HEK293 (cell line): Measurements from ENCODE around the gene RABAC1.
A peak's percentile ranks its signal among the peaks of the same experiment; 100 is the strongest.

Source experiments
- CTCF ChIA-PET: fragments of 350-600 bp; formaldehyde crosslinking; extraction: SDS; loops from one replicate; lab custom pipeline; 2021; ENCODE audit warnings: antibody characterized with exemption; lab: Yijun Ruan, JAX
- POLR2A ChIA-PET: fragments of 300-600 bp; formaldehyde crosslinking; extraction: SDS; loops from one replicate; lab custom pipeline; 2020; ENCODE audit warnings: antibody characterized with exemption, inconsistent platforms; lab: Yijun Ruan, JAX
- H3K27ac ChIP-seq: fragments of 200-500 bp; sonication (Bioruptor generic); 2 replicates; pipeline ENCODE4 v1.5.1; 2014; ENCODE audit warnings: low read depth, low read length, control low read depth, inconsistent platforms; ENCODE audit errors: extremely low read depth
- H3K36me3 ChIP-seq, 2 experiments: fragments of 200-500 bp in 1 of 2; sonication (Bioruptor generic) in 1 of 2; 1 replicate in 1 of 2; 2 replicates in 1 of 2; pipeline ENCODE4 v1.5.1; 2014 to 2017; ENCODE audit warnings: inconsistent platforms in 2 of 2, low read length in 2 of 2; ENCODE audit not compliant: control insufficient read depth in 2 of 2, insufficient read depth in 1 of 2
- H3K4me1 ChIP-seq: fragments of 200-500 bp; sonication (Bioruptor generic); 2 replicates; pipeline ENCODE4 v1.5.1; 2014; ENCODE audit warnings: mild to moderate bottlenecking, low read length, inconsistent platforms; ENCODE audit not compliant: control insufficient read depth, insufficient read depth
- H3K4me3 ChIP-seq: 2 replicates; pipeline ENCODE4 v1.5.1; 2011; ENCODE audit warnings: low read depth, mild to moderate bottlenecking, control low read depth, low read length, moderate library complexity
- H3K9me3 ChIP-seq: fragments of 200-500 bp; sonication (Bioruptor generic); 2 replicates; pipeline ENCODE4 v1.5.1; 2014; ENCODE audit warnings: low read depth, low read length, inconsistent platforms; ENCODE audit not compliant: control insufficient read depth, insufficient read depth
- GFI1B ChIP-seq: fragments of 450-650 bp; formaldehyde crosslinking; IDR thresholded peaks from 2 replicates; pipeline ENCODE4 v1.5.1; 2016; ENCODE audit warnings: missing biosample characterization, missing genetic modification characterization
- GLIS1 ChIP-seq: fragments of 450-650 bp; formaldehyde crosslinking; IDR thresholded peaks from 2 replicates; pipeline ENCODE4 v1.5.1; 2016; ENCODE audit warnings: missing biosample characterization, missing genetic modification characterization
- ZNF121 ChIP-seq: fragments of 450-650 bp; formaldehyde crosslinking; IDR thresholded peaks from 2 replicates; pipeline ENCODE4 v1.5.1; 2016; ENCODE audit warnings: missing biosample characterization, missing genetic modification characterization
- ZNF24 ChIP-seq: fragments of 450-650 bp; formaldehyde crosslinking; IDR thresholded peaks from 2 replicates; pipeline ENCODE4 v1.5.1; 2016; ENCODE audit warnings: missing biosample characterization, missing genetic modification characterization
- ZNF391 ChIP-seq: fragments of 450-650 bp; formaldehyde crosslinking; IDR thresholded peaks from 2 replicates; pipeline ENCODE4 v1.5.1; 2016; ENCODE audit warnings: low read depth, missing biosample characterization, missing genetic modification characterization, borderline replicate concordance
- ZNF423 ChIP-seq: fragments of 450-650 bp; formaldehyde crosslinking; IDR thresholded peaks from 2 replicates; pipeline ENCODE4 v1.5.1; 2016; ENCODE audit warnings: missing biosample characterization, missing genetic modification characterization
- ZNF48 ChIP-seq: fragments of 450-650 bp; formaldehyde crosslinking; IDR thresholded peaks from 2 replicates; pipeline ENCODE4 v1.5.1; 2016; ENCODE audit warnings: missing biosample characterization, missing genetic modification characterization
- ZNF501 ChIP-seq: fragments of 450-650 bp; formaldehyde crosslinking; IDR thresholded peaks from 2 replicates; pipeline ENCODE4 v1.5.1; 2016; ENCODE audit warnings: missing biosample characterization, missing genetic modification characterization
- ZNF600 ChIP-seq: fragments of 450-650 bp; formaldehyde crosslinking; IDR thresholded peaks from 2 replicates; pipeline ENCODE4 v1.5.1; 2016; ENCODE audit warnings: missing biosample characterization, missing genetic modification characterization
- ZNF626 ChIP-seq: fragments of 450-650 bp; sonication (Bioruptor Pico); formaldehyde crosslinking; IDR thresholded peaks from 2 replicates; pipeline ENCODE4 v1.5.1; 2018; ENCODE audit warnings: missing biosample characterization, missing genetic modification characterization, inconsistent platforms
- TF ChIP-seq, protein P1 (sequence below): fragments of 450-650 bp; formaldehyde crosslinking; IDR thresholded peaks from 2 replicates; pipeline ENCODE4 v1.5.1; 2017; ENCODE audit warnings: missing biosample characterization, missing genetic modification characterization

RABAC1 gene

DNA sequence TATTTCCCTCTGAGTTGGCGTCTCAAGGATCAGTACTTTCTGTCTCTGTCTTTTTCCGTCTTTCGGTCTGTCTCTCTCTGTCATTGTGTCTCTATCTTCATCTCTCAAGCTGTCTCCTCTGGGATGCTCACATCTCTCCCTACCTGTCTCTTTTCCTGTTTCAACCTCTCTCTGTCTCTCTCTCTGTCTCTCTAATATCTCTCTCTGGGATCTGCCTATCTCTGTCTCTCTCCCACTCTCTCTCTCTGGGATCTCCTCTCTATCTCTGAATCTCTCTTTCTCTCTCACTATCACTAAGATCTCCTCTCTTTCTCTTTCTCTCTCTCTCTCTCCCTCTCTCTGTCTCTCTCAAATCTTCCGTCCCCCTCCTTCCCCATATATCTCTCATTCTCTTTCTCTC lies 30.9 kb upstream of the RABAC1 start (continued):
- TF ChIP-seq ZNF391 (tag by site-specific recombination), result no peak

DNA sequence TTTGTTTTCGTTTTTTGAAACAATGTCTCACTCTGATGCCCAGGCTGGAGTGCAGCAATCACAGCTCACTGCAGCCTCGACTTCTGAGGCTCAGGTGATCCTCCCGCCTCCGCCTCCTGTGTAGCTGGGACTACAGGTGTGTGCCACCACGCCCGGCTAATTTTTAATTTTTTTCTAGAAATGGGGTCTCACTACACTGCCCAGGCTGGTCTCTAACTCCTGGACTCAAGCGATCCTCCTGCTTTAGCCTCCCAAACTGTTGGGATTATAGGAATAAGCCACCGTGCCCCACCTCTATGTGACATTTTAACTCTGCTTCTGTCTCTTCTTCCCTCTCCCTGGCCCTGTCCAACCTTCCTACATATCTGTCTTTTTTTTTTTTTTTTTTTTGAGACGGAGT lies 29.8 kb upstream of the RABAC1 start:
- CTCF ChIA-PET, result interaction anchor here (1.4 kb wide), 1 partner anchor 9 kb away, joined by 4 read pairs; no protein-coding TSS in a partner anchor
- TF ChIP-seq ZNF626 (tag by site-specific recombination) (no peak), ZNF121 (peak; percentile 92)
- POLR2A ChIA-PET, result no interaction called here
- H3K27ac ChIP-seq, result no peak overlapping the region
- peaks cover 6% of the 10 kb centered on the region; the same call in 1 of the 2 replicates for H3K4me1 ChIP-seq
- H3K36me3 ChIP-seq, result no peaks in the 10 kb centered on the region
- no peaks in the 10 kb centered on the region for H3K9me3 ChIP-seq
- H3K4me3 ChIP-seq, result no peak overlapping the region

DNA sequence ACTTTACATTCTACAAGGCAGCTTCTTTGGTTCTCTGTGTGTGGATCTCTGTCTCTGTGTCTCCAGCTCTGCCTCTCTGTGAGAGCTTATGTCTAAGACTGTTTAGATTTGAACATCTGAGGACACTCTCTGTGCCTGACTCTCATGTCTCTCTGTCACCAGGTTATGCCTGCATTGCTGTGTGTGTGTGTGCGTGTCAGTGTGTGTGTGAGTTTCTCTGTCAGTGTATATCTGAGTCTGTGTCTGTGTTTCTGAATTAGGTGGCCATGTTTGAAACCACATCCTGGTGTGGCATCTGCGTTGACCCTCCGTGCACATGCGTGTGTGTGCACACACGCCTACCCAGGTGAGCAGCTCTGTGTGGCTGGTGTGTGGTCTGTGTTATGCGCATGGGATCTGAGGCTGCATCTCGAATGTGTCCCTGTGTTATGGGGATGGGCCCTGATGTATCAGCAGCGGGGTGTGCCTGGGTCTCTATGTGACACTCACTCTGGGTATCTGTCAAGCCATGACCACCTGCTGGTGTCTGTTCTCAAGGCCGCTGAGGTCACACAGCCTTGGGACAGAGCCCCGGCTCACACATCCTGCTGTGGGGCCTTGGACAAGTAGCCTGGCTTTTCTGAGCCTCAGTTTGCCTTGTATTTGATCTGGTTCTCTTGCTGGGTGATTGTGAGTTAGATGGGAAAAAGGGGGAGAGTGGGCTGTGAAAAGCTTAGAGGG lies 28.2 kb upstream of the RABAC1 start:
- no peaks in the 10 kb centered on the region for H3K4me1 ChIP-seq
- H3K4me3 ChIP-seq, result no peak overlapping the region
- H3K27ac ChIP-seq, result no peak overlapping the region
- POLR2A ChIA-PET, result no interaction called here
- no peaks in the 10 kb centered on the region for H3K36me3 ChIP-seq
- TF ChIP-seq GLIS1 (tag by site-specific recombination), result 0 out of 2 replicates have a peak, but pooled peaks have one; percentile 3
- TF ChIP-seq, protein P1, sequence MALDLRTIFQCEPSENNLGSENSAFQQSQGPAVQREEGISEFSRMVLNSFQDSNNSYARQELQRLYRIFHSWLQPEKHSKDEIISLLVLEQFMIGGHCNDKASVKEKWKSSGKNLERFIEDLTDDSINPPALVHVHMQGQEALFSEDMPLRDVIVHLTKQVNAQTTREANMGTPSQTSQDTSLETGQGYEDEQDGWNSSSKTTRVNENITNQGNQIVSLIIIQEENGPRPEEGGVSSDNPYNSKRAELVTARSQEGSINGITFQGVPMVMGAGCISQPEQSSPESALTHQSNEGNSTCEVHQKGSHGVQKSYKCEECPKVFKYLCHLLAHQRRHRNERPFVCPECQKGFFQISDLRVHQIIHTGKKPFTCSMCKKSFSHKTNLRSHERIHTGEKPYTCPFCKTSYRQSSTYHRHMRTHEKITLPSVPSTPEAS (tag by site-specific recombination), result peak; percentile 66
- no peak for TF ChIP-seq ZNF48 (tag by site-specific recombination)
- TF ChIP-seq ZNF600, result peak; percentile 32; the same call in 1 of the 2 replicates
- TF ChIP-seq, all 188 proteins: peak for 3
- H3K9me3 ChIP-seq, result no peaks in the 10 kb centered on the region
- CTCF ChIA-PET, result interaction anchor here (1.5 kb wide), 1 partner anchor 47 kb away, joined by 4 read pairs; no protein-coding TSS in a partner anchor

DNA sequence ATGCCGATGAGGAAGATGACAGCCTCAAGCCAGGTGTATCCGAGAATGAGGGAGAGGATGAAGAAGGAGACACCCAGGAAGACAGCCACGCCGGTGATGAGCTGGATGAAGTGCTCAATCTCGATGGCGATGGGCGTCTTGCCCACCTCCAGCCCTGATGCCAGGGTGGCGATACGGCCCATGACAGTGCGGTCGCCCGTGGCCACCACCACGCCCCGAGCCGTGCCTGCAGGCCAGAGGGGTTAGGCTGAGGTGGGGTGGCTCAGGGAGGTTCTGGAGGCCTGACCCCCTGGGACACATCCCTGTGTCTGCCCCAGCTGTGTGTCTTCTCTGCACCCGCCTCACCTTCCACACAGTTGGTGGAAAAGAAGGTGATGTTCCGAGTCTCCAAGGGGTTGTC lies 25.8 kb upstream of the RABAC1 start:
- ChIA-PET POLR2A (interaction anchor here (0.8 kb wide), 1 partner anchor 11 kb away, joined by 3 read pairs; no protein-coding TSS in a partner anchor), CTCF (no interaction called here)
- H3K36me3 ChIP-seq, result no peaks in the 10 kb centered on the region; a peak in 1 of 3 replicates
- no peaks in the 10 kb centered on the region for H3K4me1 ChIP-seq
- no peaks in the 10 kb centered on the region for H3K9me3 ChIP-seq
- no peak overlapping the region for H3K4me3 ChIP-seq
- no peak overlapping the region for H3K27ac ChIP-seq
- TF ChIP-seq ZNF600 (0 out of 2 replicates have a peak, but pooled peaks have one; percentile 52), ZNF423 (no peak)

DNA sequence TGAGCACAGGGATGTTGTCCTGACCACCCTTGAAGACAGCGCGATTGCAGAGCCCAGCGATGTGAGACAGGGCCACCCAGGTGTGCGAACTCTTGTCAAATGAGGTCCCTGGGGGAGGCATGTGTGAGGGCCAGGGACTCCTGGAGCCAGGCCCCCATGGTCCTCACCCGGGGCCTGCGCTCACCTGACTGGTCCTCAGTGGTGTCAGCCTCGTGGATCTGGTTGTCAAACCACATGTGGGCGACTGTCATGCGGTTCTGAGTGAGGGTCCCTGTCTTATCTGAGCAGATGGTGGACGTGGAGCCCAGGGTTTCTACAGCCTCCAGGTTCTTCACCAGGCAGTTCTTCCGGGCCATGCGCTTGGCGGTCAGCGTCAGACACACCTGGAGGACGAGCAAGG lies 22.6 kb upstream of the RABAC1 start:
- TF ChIP-seq GLIS1 (tag by site-specific recombination), result peak; percentile 49
- TF ChIP-seq ZNF501 (tag by site-specific recombination), result no peak
- Histone ChIP-seq H3K4me3 (no peak overlapping the region), H3K27ac (no peak overlapping the region), H3K36me3 (no peaks in the 10 kb centered on the region; a peak in 1 of 3 replicates), H3K4me1 (no peaks in the 10 kb centered on the region), H3K9me3 (no peaks in the 10 kb centered on the region)
- CTCF ChIA-PET, result interaction anchor here (0.6 kb wide), 1 partner anchor 45 kb away, joined by 5 read pairs; no protein-coding TSS in a partner anchor
- POLR2A ChIA-PET, result no interaction called here

DNA sequence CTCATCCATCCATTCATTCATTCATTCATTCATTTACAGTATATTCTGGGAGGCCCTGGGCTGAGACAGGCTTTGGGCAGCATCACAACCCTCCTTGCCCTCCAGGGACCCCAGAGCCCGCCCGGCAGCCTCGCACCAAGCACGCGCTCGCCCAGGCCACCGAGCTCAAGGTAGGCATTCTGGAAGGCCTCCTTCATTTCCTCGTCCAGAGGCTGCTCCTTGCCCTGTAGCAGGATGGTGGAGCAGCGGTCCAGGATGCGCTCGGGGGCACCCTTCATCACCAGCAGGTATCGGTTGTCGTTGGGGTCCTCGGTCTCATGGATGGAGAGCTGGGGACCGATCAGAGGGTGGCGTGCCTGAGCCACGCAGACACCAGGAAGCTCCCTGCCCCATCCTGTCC lies 19.3 kb upstream of the RABAC1 start:
- Histone ChIP-seq H3K9me3 (no peaks in the 10 kb centered on the region), H3K4me3 (no peak overlapping the region), H3K27ac (no peak overlapping the region), H3K36me3 (no peaks in the 10 kb centered on the region; a peak in 1 of 3 replicates), H3K4me1 (no peaks in the 10 kb centered on the region)
- TF ChIP-seq ZNF24 (tag by site-specific recombination) (0 out of 2 replicates have a peak, but pooled peaks have one; percentile 20), GFI1B (tag by site-specific recombination) (no peak)
- CTCF ChIA-PET, result interaction anchor here (2.4 kb wide), 1 partner anchor 56 kb away, joined by 13 read pairs; no protein-coding TSS in a partner anchor
- POLR2A ChIA-PET, result interaction anchor here (0.5 kb wide), 1 partner anchor 107 kb away, joined by 3 read pairs; no protein-coding TSS in a partner anchor
